Smooth muscle cell (in vitro differentiated cells): ENCODE measurements around the gene LAMC2. TPM values are rescaled to one million over a fixed set of nuclear protein-coding genes. Genes with fewer than 3 reads are reported as not detected.

Experiments
- DNase-seq: peaks from one replicate; lab custom pipeline; 2025; ENCODE audit not compliant: unreplicated experiment; lab: John Stamatoyannopoulos, UW
- H2AFZ ChIP-seq: fragments of 200-600 bp; sonication (generic); 2 replicates; pipeline ENCODE4 v1.6.0; 2016; ENCODE audit warnings: antibody characterized with exemption, low read depth, mild to moderate bottlenecking
- H3F3A ChIP-seq: fragments of 200-600 bp; sonication (generic); 2 replicates; pipeline ENCODE4 v1.6.0; 2017; ENCODE audit warnings: antibody characterized with exemption, low read depth
- H3K27ac ChIP-seq: fragments of 200-600 bp; sonication (generic); 2 replicates; pipeline ENCODE4 v1.5.1; 2016; ENCODE audit warnings: low read depth, mild to moderate bottlenecking
- H3K27me3 ChIP-seq: fragments of 200-600 bp; sonication (generic); 2 replicates; pipeline ENCODE4 v1.6.1; 2016; ENCODE audit warnings: low read depth, mild to moderate bottlenecking
- H3K36me3 ChIP-seq: fragments of 200-600 bp; sonication (generic); 2 replicates; pipeline ENCODE4 v1.5.1; 2016; ENCODE audit warnings: low read depth
- H3K4me1 ChIP-seq: fragments of 200-600 bp; sonication (generic); 2 replicates; pipeline ENCODE4 v1.5.1; 2016; ENCODE audit warnings: low read depth
- H3K4me2 ChIP-seq: fragments of 200-600 bp; sonication (generic); 2 replicates; pipeline ENCODE4 v1.6.0; 2016; ENCODE audit warnings: mild to moderate bottlenecking
- H3K4me3 ChIP-seq: fragments of 200-600 bp; sonication (generic); 2 replicates; pipeline ENCODE4 v1.5.1; 2016; ENCODE audit warnings: mild to moderate bottlenecking
- H3K79me2 ChIP-seq: fragments of 200-600 bp; sonication (generic); 2 replicates; pipeline ENCODE4 v1.6.0; 2016; ENCODE audit warnings: low read depth, mild to moderate bottlenecking
- H3K9ac ChIP-seq: fragments of 200-600 bp; sonication (generic); 2 replicates; pipeline ENCODE4 v1.6.0; 2016; ENCODE audit warnings: low read depth
- H3K9me3 ChIP-seq: fragments of 200-600 bp; sonication (generic); replicated peaks from 2 replicates; pipeline ENCODE4 v1.5.1; 2016; ENCODE audit warnings: low read depth
- H4K20me1 ChIP-seq: fragments of 200-600 bp; sonication (generic); 2 replicates; pipeline ENCODE4 v1.6.0; 2016; ENCODE audit warnings: low read depth
- WGBS: methylation state at CpG from one replicate; pipeline ENCODE4 v1.1.7; 2016; ENCODE audit warnings: low lambda C conversion rate; 5-methylcytosine and 5-hydroxymethylcytosine counted together
- polyA plus RNA-seq: library from polyadenylated mRNA; unstranded; fragments of >200 nt; fragmentation: Nextera tagmentation; extraction: Ambion mirVana; gene quantifications from 2 replicates; pipeline ENCODE4 v1.2.1, GENCODE V29; 2016
- total RNA-seq: library from RNA; depleted of rRNA; stranded (reverse); fragments of >200 nt; gene quantifications from 2 replicates; pipeline ENCODE4 v1.2.3, GENCODE V29; 2014
- TF ChIP-seq, protein P1 (sequence below): fragments of 200-600 bp; sonication (generic); IDR thresholded peaks from 2 replicates; pipeline ENCODE4 v1.5.1; 2017; ENCODE audit warnings: borderline replicate concordance, mild to moderate bottlenecking, antibody characterized with exemption; ENCODE audit not compliant: insufficient read depth, poor library complexity, severe bottlenecking

LAMC2 gene
- 120 TPM in 2 replicates for total RNA-seq
- polyA plus RNA-seq, result 35.1 and 117 TPM in 2 replicates

- no peaks in the 10 kb centered on the region for H3K9me3 ChIP-seq
- H3K9ac ChIP-seq, result peak within 1 kb of the TSS; percentile 87
- H3K27ac ChIP-seq, result peak within 1 kb of the TSS; percentile 87
- no peak for DNase-seq
- no peaks in the 10 kb centered on the region for H4K20me1 ChIP-seq
- H2AFZ ChIP-seq, result peak within 1 kb of the TSS; percentile 90
- H3K79me2 ChIP-seq, result peaks cover 9% of the 10 kb centered on the region
- peak within 1 kb of the TSS; percentile 88 for H3K4me2 ChIP-seq
- TF ChIP-seq, protein P1, sequence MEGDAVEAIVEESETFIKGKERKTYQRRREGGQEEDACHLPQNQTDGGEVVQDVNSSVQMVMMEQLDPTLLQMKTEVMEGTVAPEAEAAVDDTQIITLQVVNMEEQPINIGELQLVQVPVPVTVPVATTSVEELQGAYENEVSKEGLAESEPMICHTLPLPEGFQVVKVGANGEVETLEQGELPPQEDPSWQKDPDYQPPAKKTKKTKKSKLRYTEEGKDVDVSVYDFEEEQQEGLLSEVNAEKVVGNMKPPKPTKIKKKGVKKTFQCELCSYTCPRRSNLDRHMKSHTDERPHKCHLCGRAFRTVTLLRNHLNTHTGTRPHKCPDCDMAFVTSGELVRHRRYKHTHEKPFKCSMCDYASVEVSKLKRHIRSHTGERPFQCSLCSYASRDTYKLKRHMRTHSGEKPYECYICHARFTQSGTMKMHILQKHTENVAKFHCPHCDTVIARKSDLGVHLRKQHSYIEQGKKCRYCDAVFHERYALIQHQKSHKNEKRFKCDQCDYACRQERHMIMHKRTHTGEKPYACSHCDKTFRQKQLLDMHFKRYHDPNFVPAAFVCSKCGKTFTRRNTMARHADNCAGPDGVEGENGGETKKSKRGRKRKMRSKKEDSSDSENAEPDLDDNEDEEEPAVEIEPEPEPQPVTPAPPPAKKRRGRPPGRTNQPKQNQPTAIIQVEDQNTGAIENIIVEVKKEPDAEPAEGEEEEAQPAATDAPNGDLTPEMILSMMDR, result peak; percentile 18
- no peaks in the 10 kb centered on the region for H3K36me3 ChIP-seq
- H3K4me1 ChIP-seq, result peaks cover 5% of the 10 kb centered on the region
- no peaks in the 10 kb centered on the region for H3K27me3 ChIP-seq
- H3F3A ChIP-seq, result no peaks in the 10 kb centered on the region
- H3K4me3 ChIP-seq, result peak within 1 kb of the TSS; percentile 63
- 4% methylated on average over 30 of the region's 30 CpGs for WGBS
Observed at GRCh38 chr1:183185941-183186490, at the start of gene LAMC2. Gene LAMC2, plus strand, starts transcription at chr1:183186264. Its CDS starts 89 bp downstream, at chr1:183186353.

GRCh38 chr1:183137782-183138181 is 48.3 kb upstream of the LAMC2 start:
- no peak overlapping the region for H3K4me2 ChIP-seq
- no peaks in the 10 kb centered on the region for H3K27me3 ChIP-seq
- H2AFZ ChIP-seq, result no peak overlapping the region
- peaks cover 40% of the 10 kb centered on the region for H3K36me3 ChIP-seq
- no peaks in the 10 kb centered on the region for H3K79me2 ChIP-seq
- TF ChIP-seq, protein P1, result no peak
- DNase-seq, result no peak
- H3K9ac ChIP-seq, result no peak overlapping the region
- no peaks in the 10 kb centered on the region for H3K9me3 ChIP-seq
- H4K20me1 ChIP-seq, result no peaks in the 10 kb centered on the region
- H3F3A ChIP-seq, result no peaks in the 10 kb centered on the region
- H3K4me3 ChIP-seq, result no peak overlapping the region
- H3K27ac ChIP-seq, result no peak overlapping the region
- WGBS, result 90% methylated on average over 3 of the region's 3 CpGs
- H3K4me1 ChIP-seq, result no peaks in the 10 kb centered on the region

DNA sequence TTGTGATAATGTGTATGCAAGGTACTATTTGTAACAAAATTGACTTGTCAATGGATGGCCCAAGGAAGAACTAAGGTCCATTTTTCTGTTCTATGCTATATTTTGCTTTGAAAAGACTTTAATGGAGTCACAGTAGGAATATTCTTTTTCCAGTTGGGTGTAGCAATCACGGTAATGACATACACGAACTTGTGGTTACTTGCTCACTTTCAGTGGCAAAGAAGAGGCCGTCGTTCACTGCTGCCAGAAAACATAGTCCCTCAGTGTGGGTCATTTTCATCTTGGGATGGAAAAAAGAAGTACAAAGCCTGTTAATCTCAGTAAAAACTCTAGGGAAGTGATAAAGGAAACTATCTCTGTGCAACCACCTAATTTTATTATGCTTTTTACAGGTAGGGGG is 47.8 kb upstream of the LAMC2 start:
- no peak overlapping the region for H3K27ac ChIP-seq

More for the DNA sequence above, 47.8 kb upstream of the LAMC2 start:
- Histone ChIP-seq H3K79me2 (no peaks in the 10 kb centered on the region), H3K4me1 (no peaks in the 10 kb centered on the region), H3K36me3 (peaks cover 40% of the 10 kb centered on the region), H3K9ac (no peak overlapping the region), H2AFZ (no peak overlapping the region), H3K4me2 (no peak overlapping the region), H3F3A (no peaks in the 10 kb centered on the region), H3K4me3 (no peak overlapping the region), H3K9me3 (no peaks in the 10 kb centered on the region), H3K27me3 (no peaks in the 10 kb centered on the region), H4K20me1 (no peaks in the 10 kb centered on the region)
- WGBS, result 87% methylated on average over 4 of the region's 4 CpGs
- TF ChIP-seq, protein P1, result no peak
- DNase-seq, result no peak
